HG02973 (cell line): ENCODE measurements around the gene CHST8.
"Not testable (repeated sequence)": the region's sequence is repeated elsewhere in the genome, so short reads cannot be mapped to it uniquely, and the experiment has no call there.

Source experiments
- ATAC-seq: cut with Tn5 transposase; IDR thresholded peaks from one replicate; pipeline ENCODE4 v1.9.1; 2021; ENCODE audit warnings: moderate library complexity; ENCODE audit not compliant: unreplicated experiment

CHST8 gene

GRCh38 chr19:33641261-33641660, 19.5 kb downstream of the CHST8 start:
- ATAC-seq = no peak

- ATAC-seq = no peak
Measured at GRCh38 chr19:33641956-33642498, 20.3 kb downstream of the CHST8 start.

DNA sequence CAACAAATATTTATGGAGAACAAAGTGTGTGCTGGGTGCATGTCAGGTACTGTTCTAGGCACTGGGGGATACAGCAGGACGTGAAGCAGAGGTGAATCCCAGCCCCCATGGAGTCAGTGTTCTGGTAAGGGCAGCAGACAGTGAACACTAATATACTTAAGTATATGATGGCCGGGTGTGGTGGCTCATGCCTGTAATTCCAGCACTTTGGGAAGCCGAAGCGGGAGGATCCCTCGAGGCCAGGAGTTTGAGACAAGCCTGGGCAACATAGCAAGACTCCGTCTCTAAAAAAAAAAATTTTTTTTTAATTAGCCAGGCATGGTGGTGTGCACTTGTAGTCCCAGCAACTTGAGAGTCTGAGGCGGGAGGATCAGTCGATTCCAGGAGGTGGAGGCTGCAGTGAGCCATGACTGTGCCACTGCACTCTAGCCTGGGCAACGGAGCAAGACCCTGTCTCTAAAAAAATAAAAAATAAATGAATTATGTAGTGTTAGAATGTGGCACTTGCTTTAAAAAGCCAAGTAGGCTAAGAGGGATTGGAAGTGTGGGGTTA, 22.6 kb downstream of the CHST8 start:
- ATAC-seq = no peak

GRCh38 chr19:33646306-33646705, 24.6 kb downstream of the CHST8 start:
- no peak for ATAC-seq

GRCh38 chr19:33647146-33647545, 25.4 kb downstream of the CHST8 start:
- no peak for ATAC-seq

- ATAC-seq = no peak
Measured at GRCh38 chr19:33649627-33650305, 28.0 kb downstream of the CHST8 start.

- no peak for ATAC-seq
Measured at GRCh38 chr19:33653684-33654083, 31.9 kb downstream of the CHST8 start.

DNA sequence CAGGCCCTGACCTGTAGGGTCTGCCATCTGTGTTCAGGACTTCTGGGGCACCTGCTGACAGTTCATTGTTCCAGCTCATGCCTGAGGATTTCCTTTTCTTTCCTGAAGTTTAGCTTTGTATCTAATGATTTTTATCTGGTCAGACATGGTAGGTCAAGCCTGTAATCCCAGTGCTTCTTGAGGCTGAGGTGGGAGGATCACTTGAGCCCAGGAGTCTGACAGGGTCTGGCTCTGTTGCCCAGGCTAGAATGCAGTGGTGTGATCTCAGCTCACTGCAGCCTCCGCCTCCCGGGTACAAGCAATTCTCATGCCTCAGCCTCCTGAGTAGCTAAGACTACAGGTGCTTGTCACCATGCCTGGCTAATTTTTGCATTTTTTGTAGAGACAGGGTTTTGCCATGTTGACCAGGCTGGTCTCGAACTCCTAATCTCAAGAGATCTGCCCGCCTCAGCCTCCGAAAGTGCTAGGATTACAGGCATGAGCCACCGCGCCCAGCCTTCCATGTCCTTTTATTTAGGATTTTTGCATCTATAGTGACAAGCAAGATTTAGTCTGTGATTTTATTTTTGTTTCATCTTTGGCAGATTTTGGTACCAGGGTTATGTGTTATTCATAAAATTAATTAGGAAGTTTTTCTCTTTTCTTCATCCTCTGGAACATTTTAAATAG, 33.2 kb downstream of the CHST8 start:
- ATAC-seq = no peak

DNA sequence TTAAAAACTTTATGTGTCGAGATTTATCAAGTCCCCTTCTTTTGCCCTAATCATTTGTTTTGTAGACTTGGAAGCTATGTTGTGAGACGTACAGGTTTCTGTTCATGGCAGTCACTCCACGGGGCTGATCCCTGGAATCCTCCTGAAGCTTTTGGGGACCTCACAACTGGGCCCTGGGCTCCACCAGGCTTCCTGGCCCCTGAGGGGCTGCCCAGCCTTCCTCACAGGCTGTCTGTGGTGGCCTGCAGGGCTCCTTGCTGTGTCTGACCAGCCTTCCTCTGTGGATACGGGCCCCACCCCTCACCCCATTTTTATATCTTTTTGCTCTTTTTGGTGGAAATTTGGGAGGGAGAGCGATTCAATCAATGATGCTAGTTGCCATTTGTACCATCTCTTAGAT, 38.1 kb downstream of the CHST8 start:
- no peak for ATAC-seq

DNA sequence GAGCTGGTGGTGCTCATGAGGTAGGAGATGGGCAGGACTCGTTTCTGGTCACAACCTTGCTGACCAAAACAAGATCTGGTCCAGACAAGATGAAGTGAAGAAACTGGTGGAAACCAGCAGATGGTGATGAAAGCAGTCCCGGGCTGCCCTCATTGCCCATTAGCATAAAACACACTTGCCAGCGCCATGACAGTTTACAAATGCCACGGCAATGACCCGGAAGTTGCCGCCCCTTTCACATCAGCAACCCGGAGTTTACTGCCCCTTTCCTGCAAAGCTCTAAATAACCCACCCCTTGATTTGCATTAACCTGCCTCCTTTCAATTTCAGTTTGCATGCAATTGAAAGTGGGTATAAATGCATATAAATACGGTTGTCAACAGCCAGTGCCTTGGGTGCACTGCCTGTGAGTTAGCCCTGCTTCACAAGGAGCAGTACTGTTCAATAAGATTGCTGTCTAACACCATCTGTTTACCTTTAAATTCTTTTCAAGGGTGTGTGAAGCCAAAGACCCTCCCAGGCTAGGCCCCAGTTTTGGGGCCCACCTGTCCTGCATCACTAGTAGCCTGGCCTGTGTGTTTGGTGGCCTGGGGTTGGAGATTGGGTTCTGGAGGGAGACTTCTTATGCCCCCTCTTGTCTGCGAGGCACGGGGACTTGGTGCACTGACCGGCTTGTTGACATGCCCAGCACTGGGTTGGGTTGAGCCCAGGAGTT, 38.8 kb downstream of the CHST8 start:
- ATAC-seq = no peak

DNA sequence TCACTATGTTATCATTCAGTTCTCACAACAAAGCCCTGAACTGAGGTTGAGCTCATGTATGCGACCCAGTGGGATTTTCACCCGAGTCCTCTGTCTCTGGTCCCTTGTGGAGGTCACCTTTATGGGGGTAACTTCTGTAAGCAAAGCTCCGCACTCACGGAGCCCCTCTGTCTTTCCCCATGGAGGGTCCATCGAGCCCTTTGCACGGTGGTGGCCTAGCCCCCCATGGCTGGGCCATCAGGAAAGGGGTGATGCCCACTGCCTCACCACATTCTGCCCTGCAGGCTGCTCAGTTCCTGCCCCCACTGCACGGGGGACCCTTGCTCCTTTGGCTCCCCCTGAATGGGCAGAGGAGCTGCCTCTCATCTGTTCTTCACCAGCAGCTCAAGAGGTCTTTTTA, 39.6 kb downstream of the CHST8 start:
- no peak for ATAC-seq

DNA sequence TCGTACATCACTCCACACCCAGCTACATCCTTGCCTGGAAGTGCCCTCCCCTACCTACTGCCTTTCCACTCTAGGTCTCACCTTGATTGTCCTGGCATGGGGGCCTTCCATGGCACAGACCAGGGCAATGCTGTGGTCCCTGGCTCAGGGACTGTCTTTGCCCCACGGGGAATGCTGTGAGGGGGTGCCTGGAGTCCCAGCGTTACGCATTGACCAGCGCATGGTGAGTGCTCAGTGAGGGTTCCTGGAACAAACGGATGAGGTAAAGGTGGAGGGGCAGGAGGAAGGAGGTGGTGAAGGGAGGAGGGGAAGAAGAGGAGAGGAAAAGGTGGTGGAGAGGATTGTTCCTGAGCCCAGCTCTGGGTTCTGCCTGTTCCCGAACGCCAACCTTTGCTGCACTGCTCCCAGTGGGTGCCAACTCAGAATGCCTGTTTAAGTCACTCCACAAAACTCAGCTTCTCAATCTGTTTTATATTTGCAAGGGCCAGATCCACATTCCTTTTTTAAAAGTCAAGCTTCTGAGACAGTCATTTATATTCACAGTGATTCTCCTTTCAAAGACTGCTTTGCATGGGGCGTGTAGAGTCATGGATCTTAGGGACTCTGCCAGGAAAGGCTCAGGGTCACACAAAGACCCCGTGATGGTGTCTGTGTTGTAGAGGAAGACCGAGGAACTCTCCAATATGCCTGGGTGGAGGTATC, 40.8 kb downstream of the CHST8 start:
- no peak for ATAC-seq

GRCh38 chr19:33663316-33663715, 41.6 kb downstream of the CHST8 start:
- ATAC-seq = not testable (repeated sequence)

DNA sequence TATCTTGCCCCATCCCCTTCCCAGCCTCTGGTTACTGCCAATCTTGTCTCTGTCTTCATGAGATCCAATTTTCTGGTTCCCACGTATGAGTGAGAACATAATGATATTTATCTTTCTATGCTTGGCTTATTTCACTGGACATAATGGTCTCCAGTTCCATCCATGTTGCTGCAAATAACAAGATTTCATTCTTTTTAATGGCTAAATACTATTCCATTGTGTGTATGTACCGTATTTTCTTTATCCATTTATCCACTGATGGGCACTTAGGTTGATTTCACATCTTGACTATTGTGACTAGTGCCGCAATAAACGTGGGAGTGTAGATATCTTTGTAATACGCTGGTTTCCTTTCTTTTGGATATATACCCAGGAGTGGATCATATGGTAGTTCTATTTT, 43.0 kb downstream of the CHST8 start:
- ATAC-seq = no peak

DNA sequence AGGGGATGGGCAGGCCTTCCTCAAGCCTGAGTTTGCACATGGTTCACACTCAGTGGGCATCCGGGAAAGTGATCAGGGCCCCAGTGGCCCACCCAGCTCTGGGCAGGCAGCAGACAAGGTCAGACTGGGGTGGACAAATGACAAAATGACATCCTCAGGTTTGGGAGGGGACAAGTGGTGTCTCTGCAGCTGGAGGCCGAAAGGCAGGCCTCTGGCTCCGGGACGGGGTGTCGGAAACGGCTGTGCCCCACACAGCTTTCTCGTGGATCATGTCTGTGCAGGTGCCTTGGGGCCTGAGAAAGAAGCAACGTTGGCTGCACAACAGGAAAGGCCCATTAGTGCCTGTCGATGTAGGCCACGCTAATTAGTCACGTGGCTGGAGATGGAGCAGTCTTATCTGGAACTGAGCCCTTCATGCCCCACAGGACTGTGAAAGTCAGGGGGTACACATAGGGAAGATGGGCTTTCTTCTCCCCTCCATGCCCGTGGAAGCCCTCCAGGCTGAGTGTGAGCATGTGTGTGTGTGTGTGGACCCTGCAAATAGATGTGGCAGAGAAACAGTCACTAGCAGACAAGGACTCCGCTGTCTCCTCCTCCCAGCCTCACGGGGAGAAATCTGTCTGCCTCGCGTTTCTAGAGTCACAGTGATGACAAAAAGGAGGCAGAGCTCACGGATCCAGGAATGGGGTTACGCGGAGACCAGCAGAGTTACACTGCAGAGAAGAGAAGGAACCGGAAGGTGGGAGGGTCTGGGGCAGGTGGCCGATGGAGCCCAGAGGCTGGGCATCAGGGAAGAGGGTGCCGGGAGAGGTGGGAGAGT, 44.2 kb downstream of the CHST8 start:
- no peak for ATAC-seq

DNA sequence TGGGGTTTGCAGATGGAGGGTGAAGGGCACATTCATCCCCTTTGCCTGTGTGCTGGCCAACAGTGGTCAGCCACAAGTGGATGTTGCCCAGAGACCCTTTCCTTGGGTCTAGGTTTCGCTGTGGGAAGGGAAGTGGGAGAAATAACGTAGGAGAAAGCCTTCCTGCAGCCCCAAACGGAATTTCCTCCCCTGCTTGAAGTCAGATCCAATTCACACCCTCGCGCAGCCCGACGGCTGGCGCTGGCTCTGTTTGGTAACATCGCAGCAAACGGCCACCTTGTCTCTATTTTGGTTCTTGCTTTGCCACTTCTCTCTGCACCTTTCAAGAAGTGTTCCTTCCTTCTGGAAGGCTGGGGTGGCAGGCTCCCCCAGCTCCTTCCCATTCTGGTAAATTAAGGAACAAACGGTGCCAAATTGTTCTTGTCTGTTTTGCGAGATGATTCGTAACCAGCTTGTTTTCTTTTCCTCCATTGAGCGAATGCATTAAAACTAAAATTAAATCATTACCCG, 45.4 kb downstream of the CHST8 start:
- no peak for ATAC-seq

GRCh38 chr19:33667881-33668280, 46.1 kb downstream of the CHST8 start:
- ATAC-seq = no peak

GRCh38 chr19:33668968-33669367, 47.2 kb downstream of the CHST8 start:
- ATAC-seq = no peak

DNA sequence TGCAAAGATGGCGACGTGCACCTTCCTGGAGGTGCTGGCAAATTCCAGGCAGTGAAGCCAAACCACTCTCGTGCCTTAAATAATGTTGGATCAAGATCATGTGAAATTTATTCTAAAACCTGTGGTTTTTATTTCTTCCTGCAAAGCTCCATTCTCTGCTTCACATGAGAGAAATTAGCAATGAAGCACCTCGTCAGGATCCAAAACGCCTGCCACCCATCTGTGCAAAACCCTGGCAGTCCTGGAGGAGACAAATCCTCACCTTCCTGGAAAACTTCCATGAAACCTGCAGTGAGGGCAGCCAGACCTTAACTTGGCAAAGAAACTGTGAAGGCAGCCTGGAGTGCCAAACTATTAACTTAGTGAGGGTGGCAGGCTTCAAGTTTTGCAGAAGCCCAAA, 47.6 kb downstream of the CHST8 start:
- ATAC-seq = no peak

GRCh38 chr19:33670398-33670797, 48.6 kb downstream of the CHST8 start:
- no peak for ATAC-seq
